Ovary (tissue), 9 donors: ENCODE results near the gene CCT7. TPM values are rescaled to one million over a fixed set of nuclear protein-coding genes. Genes with fewer than 3 reads are reported as not detected.

Experiments
- polyA plus RNA-seq, 2 donors: library from polyadenylated mRNA; stranded (reverse); fragments of 200-250 nt in 1 of 2; fragments of 350-450 nt in 1 of 2; fragmentation: Illumina TruSeq in 1 of 2; extraction: RNeasy Lipid Tissue Mini Kit (QIAGEN cat#74804) in 1 of 2; gene quantifications; one replicate each; pipeline ENCODE4 v1.2.3, GENCODE V29; 2013 to 2014
- small RNA-seq: library from RNA; depleted of rRNA; stranded (forward); fragments of <200 nt; gene quantifications from one replicate; pipeline ENCODE3, GENCODE V24; 2016
- total RNA-seq, 7 donors: library from RNA; depleted of rRNA in 2 of 7; stranded (reverse); fragments of >200 nt in 2 of 7; fragmentation: NEBNext Ultra II Directional in 3 of 7; extraction: Animal tissue kit (Norgen Biotek cat#: 25700) in 3 of 7; gene quantifications; one replicate each; pipeline versions ENCODE4 v1.1.0 to v1.2.4, GENCODE V29; 2016 to 2023
- donor health status: DM: no; HTN: no; CAD: no; lungs with moderate emphysema.
- donor health status: DM: no; HTN: no; CAD: no.
- donor health status: Bipolar disorder and iron deficiency.
- donor health status: DM: yes; HTN: yes; CAD: no.
- donor health status: DM: no; HTN: no; CAD: no.
- donor health status: DM: yes; HTN: yes; CAD: no.

CCT7 gene
- total and polyA plus RNA-seq, 9 donors = 143 to 289 (median 220) TPM

Small RNA genes lying within 50 kb of the gene (small RNA-seq; reads per million reads assigned to genes)
- not detected for gene RNU6-111P

Other genes starting within 250 kb of the CCT7 start
- 10 to 100 TPM in 4 of 7 donors, 1 to 10 TPM in 3; 7.7 to 19.3 (median 11.6) TPM for gene SFXN5, start 162.6 kb upstream of the CCT7 start, total RNA-seq
- 10 to 100 TPM in 1 of 2 donors, 1 to 10 TPM in 1; 4.3 to 14.1 TPM for gene SFXN5, start 162.6 kb upstream of the CCT7 start, polyA plus RNA-seq
- 10 to 100 TPM; 16.1 to 33.2 (median 25.0) TPM for gene RAB11FIP5, start 121.4 kb upstream of the CCT7 start, total RNA-seq
- gene RAB11FIP5, start 121.4 kb upstream of the CCT7 start, polyA plus RNA-seq = 10 to 100 TPM; 19.2 to 57.3 TPM
- gene NOTO, start 31.7 kb upstream of the CCT7 start, total RNA-seq = not detected
- not detected for gene NOTO, start 31.7 kb upstream of the CCT7 start, polyA plus RNA-seq
- 10 to 100 TPM; 14.1 to 37.9 (median 27.3) TPM for gene SMYD5, start 20.1 kb upstream of the CCT7 start, total RNA-seq
- 10 to 100 TPM; 18.2 to 21.6 TPM for gene SMYD5, start 20.1 kb upstream of the CCT7 start, polyA plus RNA-seq
- gene PRADC1, start 1.1 kb upstream of the CCT7 start, total RNA-seq = 10 to 100 TPM in 6 of 7 donors, 1 to 10 TPM in 1; 7.7 to 19.7 (median 12.2) TPM
- 10 to 100 TPM in 1 of 2 donors, 1 to 10 TPM in 1; 9.7 to 11.8 TPM for gene PRADC1, start 1.1 kb upstream of the CCT7 start, polyA plus RNA-seq
- gene FBXO41, start 50.2 kb downstream of the CCT7 start, total RNA-seq = 1 to 10 TPM; 1.7 to 3.1 (median 3.0) TPM
- 1 to 10 TPM; 2.4 to 2.9 TPM for gene FBXO41, start 50.2 kb downstream of the CCT7 start, polyA plus RNA-seq
- under 1 TPM in 1 of 7 donors, not detected in 6; 0.13 TPM for gene EGR4, start 59.2 kb downstream of the CCT7 start, total RNA-seq
- gene EGR4, start 59.2 kb downstream of the CCT7 start, polyA plus RNA-seq = under 1 TPM in 1 of 2 donors, not detected in 1; 0.04 TPM
- gene ALMS1, start 151.5 kb downstream of the CCT7 start, total RNA-seq = 10 to 100 TPM; 41.6 to 53.4 (median 46.9) TPM
- 10 to 100 TPM; 12.8 to 22.0 TPM for gene ALMS1, start 151.5 kb downstream of the CCT7 start, polyA plus RNA-seq